MCF 10A (cell line): ENCODE measurements around the gene PLCD3. TPM values are rescaled to one million over a fixed set of nuclear protein-coding genes. Genes with fewer than 3 reads are reported as not detected.
A peak's percentile ranks its signal among the peaks of the same experiment; 100 is the strongest.

Experiments used
- BruUV-seq: library from RNA; stranded (reverse); fragments of 400-500 nt; replicated peaks from 2 replicates; lab custom pipeline; 2021; lab: Mats Ljungman, UMichigan
- CTCF ChIA-PET: fragments of 300-600 bp; sonication (Branson Sonifier 250); formaldehyde crosslinking; extraction: SDS; loops from one replicate; lab custom pipeline; 2021; ENCODE audit warnings: antibody characterized with exemption, inconsistent platforms; lab: Yijun Ruan, JAX
- POLR2A ChIA-PET: fragments of 300-600, 350-650 bp; sonication (Branson Sonifier 250); formaldehyde crosslinking; extraction: SDS; loops from one replicate; lab custom pipeline; 2020; ENCODE audit warnings: antibody characterized with exemption, inconsistent platforms; lab: Yijun Ruan, JAX
- DNase-seq: peaks from one replicate; pipeline ENCODE4 v3.0.0-alpha.2; 2018; ENCODE audit not compliant: unreplicated experiment
- H3K27ac Mint-ChIP-seq: one replicate; pipeline ENCODE4 v1.8.0; 2022; ENCODE audit warnings: mild to moderate bottlenecking, low read depth, mixed read lengths; ENCODE audit not compliant: unreplicated experiment
- H3K27me3 Mint-ChIP-seq: one replicate; pipeline ENCODE4 v1.8.0; 2022; ENCODE audit warnings: mixed read lengths; ENCODE audit not compliant: insufficient read depth, unreplicated experiment
- H3K36me3 Mint-ChIP-seq: one replicate; pipeline ENCODE4 v1.8.0; 2022; ENCODE audit warnings: mild to moderate bottlenecking, moderate library complexity, mixed read lengths; ENCODE audit not compliant: insufficient read depth, unreplicated experiment
- H3K4me1 Mint-ChIP-seq: one replicate; pipeline ENCODE4 v1.8.0; 2022; ENCODE audit warnings: mixed read lengths; ENCODE audit not compliant: insufficient read depth, unreplicated experiment
- H3K4me3 Mint-ChIP-seq: one replicate; pipeline ENCODE4 v1.8.0; 2022; ENCODE audit warnings: mild to moderate bottlenecking, moderate library complexity, mixed read lengths; ENCODE audit not compliant: unreplicated experiment
- H3K9me3 Mint-ChIP-seq: one replicate; pipeline ENCODE4 v1.8.0; 2022; ENCODE audit warnings: mixed read lengths; ENCODE audit not compliant: unreplicated experiment
- CTCF ChIP-seq: fragments of 200-600 bp; IDR thresholded peaks from one replicate; pipeline ENCODE4 v1.8.0; 2022; ENCODE audit warnings: antibody characterized with exemption, mild to moderate bottlenecking; ENCODE audit not compliant: unreplicated experiment
- intact Hi-C: fragments of 100-400 bp; cut with micrococcal nuclease; formaldehyde crosslinking; loops from 2 replicates; pipeline ENCODE4 v1.14.1; 2022
- total RNA-seq: library from RNA; stranded (reverse); gene quantifications from 2 replicates; pipeline ENCODE4 v1.2.3, GENCODE V29; 2022

The PLCD3 gene
- total RNA-seq, 1 experiment from 2014 or later: 69.7 TPM

DNA sequence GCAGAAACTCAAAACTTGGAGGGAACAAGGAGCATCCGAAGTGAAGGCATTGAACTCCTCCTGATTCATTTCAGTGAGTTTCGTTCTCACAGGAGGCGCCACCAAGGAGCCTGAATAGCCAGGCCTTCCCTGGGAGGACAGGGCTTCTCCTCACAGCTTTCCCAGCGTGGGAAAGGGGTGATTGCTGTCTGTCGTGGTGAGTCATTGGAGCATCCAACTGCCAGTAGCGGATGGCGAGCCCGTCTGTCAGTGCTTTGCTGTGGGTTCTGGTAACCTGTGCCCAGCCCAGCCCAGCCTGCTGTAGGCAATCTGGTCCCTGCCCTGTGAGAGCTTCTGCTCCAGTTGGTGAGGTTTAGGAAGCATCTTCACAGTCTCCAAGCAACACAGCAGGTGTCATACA lies 28.3 kb downstream of the PLCD3 start:
- H3K27me3 Mint-ChIP-seq: no peaks in the 10 kb centered on the region
- no peak for DNase-seq
- no peaks in the 10 kb centered on the region for H3K9me3 Mint-ChIP-seq
- no peak overlapping the region for H3K4me3 Mint-ChIP-seq
- H3K4me1 Mint-ChIP-seq: peaks cover 22% of the 10 kb centered on the region
- intact Hi-C loops: no loop called here
- no peak for TF ChIP-seq CTCF
- POLR2A ChIA-PET: interaction anchor here (0.6 to 7.3 kb wide), 8 partner anchors 11 to 56 kb away, joined by 3 to 54 read pairs (median 12); partner anchors contain the start of genes DCAKD and NMT1
- CTCF ChIA-PET: interaction anchor here (0.6 to 3.1 kb wide), 8 partner anchors 8 to 185 kb away, joined by 3 to 16 read pairs (median 4); partner anchors contain the start of gene ACBD4
- H3K27ac Mint-ChIP-seq: no peak overlapping the region
- peaks cover 92% of the 10 kb centered on the region for H3K36me3 Mint-ChIP-seq
- BruUV-seq: no TSS peak

DNA sequence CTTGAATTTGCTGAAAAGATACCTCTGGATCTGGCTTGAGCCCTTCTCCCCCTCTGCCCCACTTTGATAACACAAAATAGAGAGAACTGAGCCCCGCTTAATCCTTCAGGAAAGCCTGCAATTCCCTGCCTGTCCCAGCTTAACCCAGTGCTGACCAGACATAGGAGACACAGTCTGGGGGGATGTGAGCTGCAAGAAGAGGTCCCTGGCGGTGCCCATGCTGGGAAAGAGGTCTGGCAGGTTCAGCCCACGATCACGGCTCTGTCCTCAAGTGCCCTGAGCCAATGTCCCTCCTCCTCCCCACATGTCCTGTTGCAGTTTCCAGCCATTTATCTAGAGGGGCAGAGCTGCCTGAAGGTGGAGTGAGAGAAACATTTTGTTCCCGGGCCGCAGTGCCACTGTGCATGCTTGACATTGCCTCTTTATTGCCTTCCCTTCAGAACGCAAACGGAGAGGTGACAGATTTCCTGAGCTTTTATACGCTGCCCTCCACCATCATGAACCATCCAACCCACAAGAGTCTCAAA lies 29.0 kb downstream of the PLCD3 start:
- TF ChIP-seq CTCF: no peak
- H3K4me3 Mint-ChIP-seq: peak overlapping the region; percentile 6
- H3K4me1 Mint-ChIP-seq: peaks cover 26% of the 10 kb centered on the region
- POLR2A ChIA-PET: interaction anchor here (0.7 to 7.3 kb wide), 10 partner anchors 10 to 205 kb away, joined by 3 to 54 read pairs (median 10); partner anchors contain the start of genes DCAKD, EFTUD2 and NMT1
- no peaks in the 10 kb centered on the region for H3K9me3 Mint-ChIP-seq
- CTCF ChIA-PET: interaction anchor here (0.6 to 3.1 kb wide), 10 partner anchors 15 to 184 kb away, joined by 3 to 16 read pairs (median 3); partner anchors contain the start of gene ACBD4
- peak overlapping the region; percentile 80 for H3K27ac Mint-ChIP-seq
- no TSS peak for BruUV-seq
- intact Hi-C loops: loop anchor here (2.0 kb wide), 1 partner anchor 21 kb away; no protein-coding TSS in a partner anchor
- DNase-seq: no peak
- H3K27me3 Mint-ChIP-seq: no peaks in the 10 kb centered on the region
- H3K36me3 Mint-ChIP-seq: peaks cover 92% of the 10 kb centered on the region

GRCh38 chr17:45102856-45103255 lies 29.5 kb downstream of the PLCD3 start:
- Mint-ChIP-seq H3K27me3 (no peaks in the 10 kb centered on the region), H3K9me3 (no peaks in the 10 kb centered on the region), H3K36me3 (peaks cover 87% of the 10 kb centered on the region), H3K27ac (peak overlapping the region; percentile 80), H3K4me1 (peaks cover 26% of the 10 kb centered on the region), H3K4me3 (peak overlapping the region; percentile 6)
- no TSS peak for BruUV-seq
- ChIA-PET CTCF (interaction anchor here (0.6 to 3.1 kb wide), 10 partner anchors 15 to 188 kb away, joined by 3 to 16 read pairs (median 3); partner anchors contain the start of gene ACBD4), POLR2A (interaction anchor here (0.6 to 7.3 kb wide), 16 partner anchors 9 to 219 kb away, joined by 3 to 54 read pairs (median 4); partner anchors contain the start of genes DCAKD, EFTUD2, HEXIM1 and NMT1)
- intact Hi-C loops: loop anchor here (2.0 kb wide), 1 partner anchor 22 kb away; no protein-coding TSS in a partner anchor
- TF ChIP-seq CTCF: no peak
- DNase-seq: no peak
